ENCODE data around the gene KIAA0825.

The KIAA0825 gene, protein sequence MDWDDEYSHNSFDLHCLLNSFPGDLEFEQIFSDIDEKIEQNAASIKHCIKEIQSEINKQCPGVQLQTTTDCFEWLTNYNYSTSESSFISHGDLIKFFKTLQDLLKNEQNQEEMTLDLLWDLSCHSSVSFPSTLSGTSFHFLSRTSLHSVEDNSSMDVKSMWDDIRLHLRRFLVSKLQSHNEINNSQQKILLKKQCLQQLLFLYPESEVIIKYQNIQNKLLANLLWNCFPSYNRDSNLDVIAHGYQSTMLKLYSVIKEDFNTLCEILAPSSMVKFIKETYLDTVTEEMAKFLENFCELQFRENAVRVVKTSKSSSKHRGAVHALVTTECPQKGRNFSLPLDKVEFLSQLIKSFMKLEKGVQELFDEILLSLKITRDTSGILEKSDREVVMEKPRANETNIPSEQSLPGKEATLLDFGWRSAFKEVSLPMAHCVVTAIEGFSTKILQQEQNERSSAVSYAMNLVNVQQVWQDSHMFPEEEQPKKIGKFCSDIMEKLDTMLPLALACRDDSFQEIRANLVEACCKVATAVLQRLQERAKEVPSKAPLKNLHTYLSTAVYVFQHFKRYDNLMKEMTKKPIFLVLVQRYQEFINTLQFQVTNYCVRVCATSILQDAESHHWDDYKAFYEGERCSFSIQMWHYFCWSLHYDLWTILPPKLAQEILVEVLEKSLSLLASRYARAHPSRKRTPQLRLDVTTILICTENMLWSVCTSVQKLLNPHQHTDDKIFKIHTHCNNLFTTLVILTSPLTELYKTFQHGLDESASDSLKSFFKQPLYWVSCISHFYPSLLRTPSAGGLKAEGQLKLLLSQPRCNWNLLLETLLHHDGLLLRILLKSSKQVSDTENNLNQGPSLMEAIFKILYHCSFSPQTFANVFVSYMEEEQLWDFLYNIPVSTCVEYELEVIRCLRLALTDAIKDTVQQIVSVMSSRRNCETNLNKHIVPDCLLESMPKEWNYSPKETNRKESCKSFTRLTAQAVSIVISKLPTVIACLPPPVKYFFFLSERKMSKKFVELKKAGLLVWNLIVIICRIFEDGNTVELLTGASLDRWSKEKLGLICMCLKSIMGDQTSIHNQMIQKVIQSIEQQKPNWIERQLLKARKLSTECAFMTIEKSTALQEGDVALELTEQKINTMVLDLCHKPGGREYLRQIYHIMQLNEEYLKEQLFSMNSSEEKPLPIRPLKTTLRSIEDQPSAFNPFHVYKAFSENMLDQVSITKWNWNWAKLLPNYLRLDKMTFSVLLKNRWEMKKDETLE (N-terminal part only)

DNA sequence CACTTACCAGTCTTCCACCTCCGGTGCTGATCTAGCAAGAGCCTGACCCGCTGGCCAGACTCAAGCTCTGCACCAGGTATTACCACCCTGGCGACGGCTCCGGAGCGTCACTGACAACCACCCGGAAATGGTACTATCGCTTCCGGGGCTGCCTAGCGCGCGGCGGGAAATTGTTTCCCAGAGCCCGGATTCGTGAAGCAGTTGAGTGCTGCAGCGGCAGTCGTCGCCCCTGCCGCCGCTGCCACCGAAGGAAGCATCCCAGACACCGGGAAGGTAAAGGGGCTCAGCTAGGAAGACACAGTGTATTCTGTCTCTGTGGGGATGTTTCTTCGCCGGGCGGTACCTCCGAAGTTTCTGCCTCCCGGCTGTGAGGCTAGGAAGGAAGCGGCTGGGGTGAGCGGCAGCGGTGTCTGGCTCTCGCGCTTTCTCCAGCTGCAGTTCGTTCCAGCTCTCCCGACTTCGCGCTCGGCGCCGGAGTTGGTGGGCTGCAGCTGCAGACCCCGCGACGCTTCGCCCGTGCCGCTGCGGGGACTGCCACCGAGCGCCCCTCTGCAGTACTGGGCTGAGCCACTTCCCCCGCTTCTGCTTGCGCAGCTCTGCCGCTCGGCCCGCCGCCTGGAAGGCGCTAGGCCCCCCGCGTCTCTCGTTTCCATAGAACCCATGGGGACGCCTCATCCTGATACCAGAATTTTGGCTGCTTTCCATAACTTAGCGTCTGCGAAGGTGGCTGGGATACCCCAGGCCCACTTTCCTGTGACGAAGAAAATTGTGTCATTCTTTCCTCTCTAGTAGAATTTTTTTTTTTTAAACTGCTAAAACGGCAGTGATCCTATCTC lies at the start of gene KIAA0825, which contains the start of gene SLF1:
KIAA0825 (minus strand) TSS at position 112 of the 836 bp plus-strand sequence. CDS start 81,478 bp downstream, outside the sequence.
SLF1 (plus strand) TSS at position 177 of the 836 bp plus-strand sequence. CDS start 10,142 bp downstream, outside the sequence.
- DNase-seq = peak; percentile 16

DNA sequence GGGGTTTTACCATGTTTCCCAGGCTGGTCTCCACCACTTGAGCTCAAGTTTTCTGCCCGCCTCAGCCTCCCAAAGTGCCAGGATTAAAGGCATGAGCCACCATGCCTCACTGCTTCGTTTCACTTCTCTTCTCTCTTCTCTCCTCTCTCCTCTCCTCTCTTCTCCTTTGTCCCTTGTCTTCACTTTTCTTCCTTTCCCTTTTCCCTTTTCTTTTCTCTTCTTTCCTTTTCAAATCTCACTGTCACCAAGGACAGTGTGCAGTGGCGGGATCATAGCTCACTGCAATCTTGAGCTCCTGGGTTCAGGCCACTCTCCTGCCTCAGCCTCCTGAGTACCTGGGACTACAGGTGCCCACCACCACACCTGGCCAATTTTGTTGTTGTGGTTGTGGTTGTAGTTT lies 49.5 kb upstream of the KIAA0825 start:
- no peak for DNase-seq

DNA sequence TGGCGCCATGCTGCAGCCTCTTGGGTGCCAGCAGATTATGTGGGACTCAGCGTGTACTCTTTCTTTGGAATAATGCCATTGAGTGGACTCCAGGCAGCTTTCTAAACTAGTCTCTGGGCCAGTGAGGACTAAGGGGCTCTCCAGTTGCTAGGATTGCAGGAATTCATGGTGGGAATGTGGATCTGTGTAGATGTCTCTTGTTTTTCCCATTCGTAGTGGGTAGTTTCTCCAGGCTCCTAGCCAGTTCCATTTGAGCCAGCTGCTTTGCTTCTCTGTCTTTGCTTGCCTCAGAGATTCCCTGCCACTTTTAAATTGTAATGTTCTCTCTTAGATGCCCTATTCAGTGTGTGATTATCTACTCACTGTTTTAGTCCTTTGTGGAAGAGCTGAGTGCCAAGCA lies 42.7 kb upstream of the KIAA0825 start:
- DNase-seq = no peak

GRCh38 chr5:94660506-94660905 lies 42.1 kb upstream of the KIAA0825 start:
- no peak for DNase-seq

DNA sequence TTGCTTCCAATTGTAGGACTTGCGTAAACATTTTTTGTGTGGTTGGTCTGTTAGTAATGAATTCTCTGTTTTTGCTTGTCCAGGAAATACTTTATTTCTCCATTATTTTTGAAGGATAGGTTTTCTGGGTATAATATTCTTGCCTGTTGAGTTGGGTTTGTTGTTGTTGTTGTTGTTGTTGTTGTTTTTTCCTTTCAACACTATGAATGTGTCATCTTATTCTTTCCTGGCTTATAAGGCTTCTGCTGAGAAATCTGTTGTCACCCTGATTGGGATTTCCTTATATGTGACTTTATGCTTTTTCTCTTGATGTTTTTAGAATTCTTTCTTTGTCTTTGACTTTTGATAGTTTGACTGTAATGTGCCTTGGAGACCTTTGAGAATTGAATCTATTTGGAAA lies 39.9 kb upstream of the KIAA0825 start:
- DNase-seq = no peak

DNA sequence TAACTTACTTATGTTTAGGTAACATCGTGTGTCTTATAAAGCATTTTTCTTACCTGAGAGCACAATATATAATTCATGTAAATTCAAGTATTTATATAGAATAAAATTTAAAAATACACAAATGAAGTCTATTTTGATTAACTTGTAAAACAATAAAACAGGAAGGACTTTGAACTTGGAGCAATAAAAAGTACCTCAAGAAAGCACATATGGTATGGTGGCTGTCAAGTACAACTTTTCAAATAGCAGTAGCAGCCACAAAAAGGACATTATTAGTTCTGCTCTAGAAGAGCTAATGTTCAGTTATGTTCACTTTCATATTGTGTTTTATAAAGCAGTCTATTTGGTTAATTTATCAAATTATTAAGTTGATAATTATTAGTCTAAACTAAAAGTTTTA lies 31.5 kb upstream of the KIAA0825 start:
- DNase-seq = no peak

GRCh38 chr5:94646758-94647157 lies 28.4 kb upstream of the KIAA0825 start:
- DNase-seq = no peak

DNA sequence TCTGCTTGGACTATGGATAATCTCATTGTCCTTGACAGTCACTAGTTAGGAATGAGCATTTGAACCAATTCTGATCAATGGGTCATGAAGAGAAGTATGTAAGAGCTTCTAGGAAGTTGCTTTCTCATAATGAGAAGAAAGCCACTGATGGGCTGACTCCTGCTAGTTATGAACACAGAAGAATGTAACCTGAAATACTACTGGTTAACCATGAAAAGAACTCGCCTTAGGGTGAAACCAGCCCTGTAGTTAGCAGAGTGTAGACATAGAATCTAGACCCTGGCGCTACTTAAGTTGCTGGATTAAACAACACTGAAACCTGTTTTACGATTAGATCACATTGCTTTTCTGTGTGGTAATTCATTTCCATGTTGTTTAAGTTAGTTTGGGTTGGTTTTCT lies 26.6 kb upstream of the KIAA0825 start:
- DNase-seq = no peak

- no peak for DNase-seq
Observed at GRCh38 chr5:94640176-94640575, 21.8 kb upstream of the KIAA0825 start.

DNA sequence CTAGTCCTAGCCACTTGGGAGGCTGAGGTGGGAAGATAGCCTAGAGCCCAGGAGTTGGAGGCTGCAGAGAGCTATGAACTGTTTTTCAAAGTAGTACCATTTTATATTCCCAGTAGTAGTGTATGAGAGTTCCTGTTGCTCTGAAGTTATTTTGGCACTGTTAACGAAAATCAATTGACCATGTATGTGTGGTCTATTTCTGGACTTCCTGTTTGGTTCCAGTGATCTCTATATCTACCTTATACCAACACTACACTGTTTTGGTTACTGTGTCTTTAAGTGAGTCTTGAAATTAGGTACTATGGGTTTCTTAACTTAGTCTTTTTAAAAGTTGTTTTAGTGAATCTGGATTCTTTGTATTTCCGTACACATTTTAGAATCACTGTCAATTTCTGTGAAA lies 13.6 kb upstream of the KIAA0825 start:
- no peak for DNase-seq

DNA sequence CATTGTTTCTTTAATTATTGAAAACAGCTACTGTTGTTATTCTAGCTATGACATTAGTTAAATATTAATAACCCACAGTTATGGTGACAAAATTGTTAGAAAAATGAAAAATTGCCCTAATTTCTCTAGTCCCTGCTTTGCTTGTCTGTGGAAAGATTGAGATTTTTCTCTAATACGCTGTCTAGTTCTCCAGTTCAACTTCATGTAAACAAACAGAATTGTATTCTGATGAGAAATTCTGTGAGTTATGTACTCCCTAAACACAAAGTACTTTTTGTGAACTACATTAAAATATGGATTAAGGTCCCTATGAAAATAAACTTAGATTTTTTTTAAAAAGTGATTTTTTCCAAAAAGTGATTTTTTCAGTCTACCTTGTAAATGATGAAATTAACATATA lies 8.8 kb upstream of the KIAA0825 start:
- no peak for DNase-seq

- DNase-seq = no peak
Observed at GRCh38 chr5:94623877-94624276, 5.5 kb upstream of the KIAA0825 start.

DNA sequence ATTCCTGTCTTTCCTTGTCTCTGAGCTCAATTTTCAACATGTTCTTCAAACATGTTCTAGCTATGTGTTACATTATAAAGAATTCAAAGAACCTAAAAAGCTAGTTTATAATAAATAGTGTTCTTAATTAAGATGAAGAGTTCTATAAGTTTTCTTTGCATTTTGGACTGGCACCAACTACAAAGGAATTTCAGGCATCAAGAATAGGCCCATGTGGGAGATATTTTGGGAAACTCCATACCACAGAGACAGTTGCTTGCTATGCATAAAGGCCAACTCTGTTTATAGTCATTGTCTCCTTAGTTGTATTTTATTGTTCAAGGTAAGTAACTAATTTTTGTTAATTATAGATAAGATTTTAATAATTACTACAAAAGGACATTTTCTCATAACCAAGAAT lies 4.6 kb upstream of the KIAA0825 start:
- DNase-seq = no peak

GRCh38 chr5:94621763-94622162 lies 3.4 kb upstream of the KIAA0825 start:
- no peak for DNase-seq

GRCh38 chr5:94620256-94620655 lies 1.9 kb upstream of the KIAA0825 start:
- DNase-seq = no peak

DNA sequence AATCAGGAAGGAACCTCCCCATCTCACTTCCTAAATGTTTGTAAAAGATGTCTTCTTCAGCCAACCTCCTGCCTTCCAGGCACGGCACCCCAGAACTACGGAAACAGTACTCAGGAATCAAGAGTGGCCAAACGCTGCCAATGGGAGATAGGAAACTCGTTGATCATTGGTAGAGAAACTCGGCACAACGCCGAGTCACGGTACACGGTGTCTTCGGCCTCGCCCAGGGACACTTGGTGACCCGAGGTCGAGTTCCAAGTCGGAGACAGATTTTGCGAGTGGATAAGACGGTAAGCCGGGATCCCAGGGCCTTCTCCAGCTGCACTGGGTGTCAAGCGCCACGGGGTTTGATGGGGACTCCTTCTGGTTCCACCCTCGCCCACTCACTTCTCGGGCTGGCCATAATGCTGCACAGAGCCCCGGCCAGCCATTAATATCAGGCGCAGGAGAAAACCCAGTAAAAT lies 343 bp downstream of the KIAA0825 start:
- DNase-seq = no peak

- DNase-seq = no peak
Observed at GRCh38 chr5:94615862-94616261, 2.5 kb downstream of the KIAA0825 start.

- DNase-seq = no peak
Observed at GRCh38 chr5:94614156-94614805, 4.1 kb downstream of the KIAA0825 start.

GRCh38 chr5:94613583-94613982 lies 4.8 kb downstream of the KIAA0825 start:
- no peak for DNase-seq

- no peak for DNase-seq
Observed at GRCh38 chr5:94595281-94595840, 23.0 kb downstream of the KIAA0825 start.

All from cortex of kidney (tissue), 1 donor.